ENCODE results near the gene KRT33B. TPM values are rescaled to one million over a fixed set of nuclear protein-coding genes. Genes with fewer than 3 reads are reported as not detected.

Gene KRT33B
- total RNA-seq (not detected in 2 replicates), polyA plus RNA-seq (not detected in 2 replicates)

- Histone ChIP-seq H3K27me3 (no peaks in the 10 kb centered on the region), H3K4me1 (ENCODE audit: low read depth) (no peaks in the 10 kb centered on the region), H3K27ac (no peak within 1 kb of the TSS), H3K4me3 (no peak within 1 kb of the TSS), H3K36me3 (no peaks in the 10 kb centered on the region), H3K9me3 (ENCODE audit: low read depth) (no peaks in the 10 kb centered on the region)
- no peak for TF ChIP-seq CTCF (IDR thresholded peaks at IDR 0.05; ENCODE audit: low read depth, low read length)
- no peak for DNase-seq (ENCODE audit: low read depth in 1 of 2, low spot score in 1 of 2)
Observed at GRCh38 chr17:41369713-41370112, at the start of gene KRT33B. TSS of gene KRT33B (minus strand) at chr17:41369813. CDS start at chr17:41369750, 63 bp downstream.

- no peak for TF ChIP-seq CTCF (IDR thresholded peaks at IDR 0.05; ENCODE audit: low read depth, low read length)
- no peaks in the 10 kb centered on the region for H3K9me3 ChIP-seq (ENCODE audit: low read depth)
- no peak for DNase-seq (ENCODE audit: low read depth in 1 of 2, low spot score in 1 of 2)
- no peak overlapping the region for H3K4me3 ChIP-seq
- peaks cover 23% of the 10 kb centered on the region for H3K27me3 ChIP-seq
- no peaks in the 10 kb centered on the region for H3K4me1 ChIP-seq (ENCODE audit: low read depth)
- no peak overlapping the region for H3K27ac ChIP-seq
- H3K36me3 ChIP-seq, result no peaks in the 10 kb centered on the region
Observed at GRCh38 chr17:41418116-41418860, 48.7 kb upstream of the KRT33B start.

- H3K9me3 ChIP-seq (ENCODE audit: low read depth), result no peaks in the 10 kb centered on the region
- H3K27ac ChIP-seq, result no peak overlapping the region
- H3K4me3 ChIP-seq, result no peak overlapping the region
- H3K4me1 ChIP-seq (ENCODE audit: low read depth), result no peaks in the 10 kb centered on the region
- peak; percentile 41 for TF ChIP-seq CTCF (IDR thresholded peaks at IDR 0.05; ENCODE audit: low read depth, low read length)
- H3K36me3 ChIP-seq, result no peaks in the 10 kb centered on the region
- H3K27me3 ChIP-seq, result peaks cover 21% of the 10 kb centered on the region
- peak in 1 of 2 donors; percentile 28 for DNase-seq (ENCODE audit: low read depth in 1 of 2, low spot score in 1 of 2)
Observed at GRCh38 chr17:41417576-41418015, 48.0 kb upstream of the KRT33B start.

- H3K27me3 ChIP-seq, result peaks cover 21% of the 10 kb centered on the region
- TF ChIP-seq CTCF (IDR thresholded peaks at IDR 0.05; ENCODE audit: low read depth, low read length), result no peak
- no peak overlapping the region for H3K4me3 ChIP-seq
- no peaks in the 10 kb centered on the region for H3K4me1 ChIP-seq (ENCODE audit: low read depth)
- no peaks in the 10 kb centered on the region for H3K36me3 ChIP-seq
- H3K27ac ChIP-seq, result no peak overlapping the region
- no peaks in the 10 kb centered on the region for H3K9me3 ChIP-seq (ENCODE audit: low read depth)
- no peak for DNase-seq (ENCODE audit: low read depth in 1 of 2, low spot score in 1 of 2)
Observed at GRCh38 chr17:41417127-41417526, 47.5 kb upstream of the KRT33B start.

GRCh38 chr17:41416479-41416878, 46.9 kb upstream of the KRT33B start:
- DNase-seq (ENCODE audit: low read depth in 1 of 2, low spot score in 1 of 2), result no peak
- no peak for TF ChIP-seq CTCF (IDR thresholded peaks at IDR 0.05; ENCODE audit: low read depth, low read length)
- no peaks in the 10 kb centered on the region for H3K9me3 ChIP-seq (ENCODE audit: low read depth)
- no peak overlapping the region for H3K27ac ChIP-seq
- H3K36me3 ChIP-seq, result no peaks in the 10 kb centered on the region
- peaks cover 20% of the 10 kb centered on the region for H3K27me3 ChIP-seq
- no peak overlapping the region for H3K4me3 ChIP-seq
- H3K4me1 ChIP-seq (ENCODE audit: low read depth), result no peaks in the 10 kb centered on the region

Data from cardiac muscle cell (in vitro differentiated cells and primary cell).